Gastrocnemius medialis (tissue), 4 donors: ENCODE results near the gene CXCL17. TPM values are rescaled to one million over a fixed set of nuclear protein-coding genes. Genes with fewer than 3 reads are reported as not detected.

Source experiments
- ATAC-seq, 2 donors: fragments of 150-250 bp; one replicate each; pipeline ENCODE4 v1.9.1; 2016
- DNase-seq, 2 donors: peaks; one replicate each; pipeline ENCODE4 v3.0.0-alpha.2; 2019
- H3K27ac ChIP-seq, 4 donors: fragments of 200-600 bp; sonication (generic); 1 replicate in 1 of 4; 2 replicates in 3 of 4; pipeline ENCODE4 v1.5.1; 2016 to 2018; ENCODE audit warnings: mild to moderate bottlenecking in 2 of 4, moderate library complexity in 1 of 4
- H3K27me3 ChIP-seq, 3 donors: fragments of 200-600 bp; sonication (generic) in 2 of 3; 1 replicate in 1 of 3; 2 replicates in 2 of 3; pipeline versions ENCODE4 v1.5.1 to v1.6.0; 2016 to 2019; ENCODE audit warnings: mild to moderate bottlenecking in 1 of 3, moderate library complexity in 1 of 3
- H3K36me3 ChIP-seq, 2 donors: fragments of 200-600 bp; sonication (generic) in 1 of 2; one replicate each; pipeline ENCODE4 v1.5.1; 2017 to 2018
- H3K4me1 ChIP-seq, 2 donors: fragments of 200-600 bp; sonication (generic) in 1 of 2; one replicate each; pipeline ENCODE4 v1.5.1; 2016 to 2017; ENCODE audit warnings: mild to moderate bottlenecking in 2 of 2
- H3K4me3 ChIP-seq, 4 donors: fragments of 200-600 bp; sonication (generic) in 3 of 4; 1 replicate in 1 of 4; 2 replicates in 3 of 4; pipeline ENCODE4 v1.5.1; 2016 to 2019; ENCODE audit warnings: mild to moderate bottlenecking in 2 of 4
- H3K9me3 ChIP-seq, 3 donors: fragments of 200-600 bp; sonication (generic) in 2 of 3; 1 replicate in 1 of 3; 2 replicates in 2 of 3; pipeline ENCODE4 v1.5.1; 2016 to 2019
- POLR2A ChIP-seq, 2 donors: fragments of 450-650 bp; IDR thresholded peaks; one replicate each; pipeline ENCODE4 v1.6.1; 2017; ENCODE audit warnings: antibody characterized with exemption in 2 of 2, mild to moderate bottlenecking in 2 of 2, moderate library complexity in 2 of 2
- in situ Hi-C, 4 donors: fragments of 200-750 bp; cut with MboI; loops; one replicate each; pipeline versions ENCODE4 v1.15.0 to v1.8.0; 2017; ENCODE audit warnings: low sequenced_read_pairs in 4 of 4
- intact Hi-C: fragments of 100-400 bp; cut with DNase I; formaldehyde crosslinking; loops from one replicate; pipeline ENCODE4 v1.15.1; 2023; ENCODE audit warnings: low total_unique reads
- total RNA-seq, 4 donors: library from RNA; depleted of rRNA; stranded (reverse); fragments of >200 nt; gene quantifications; one replicate each; pipeline versions ENCODE4 v1.1.0 to v1.2.3, GENCODE V29; 2016
- TF ChIP-seq, protein P1 (sequence below), 5 experiments: fragments of 450-650 bp in 3 of 5; fragments of 200-600 bp in 2 of 5; sonication (generic) in 2 of 5; IDR thresholded peaks in 4 of 5; conservative IDR thresholded peaks in 1 of 5; 1 replicate in 4 of 5; 2 replicates in 1 of 5; pipeline ENCODE4 v1.5.1; 2016 to 2019; ENCODE audit warnings: antibody characterized with exemption in 5 of 5, mild to moderate bottlenecking in 3 of 5, moderate library complexity in 3 of 5

Gene CXCL17
- total RNA-seq, 4 donors from 2014 or later = not detected

DNA sequence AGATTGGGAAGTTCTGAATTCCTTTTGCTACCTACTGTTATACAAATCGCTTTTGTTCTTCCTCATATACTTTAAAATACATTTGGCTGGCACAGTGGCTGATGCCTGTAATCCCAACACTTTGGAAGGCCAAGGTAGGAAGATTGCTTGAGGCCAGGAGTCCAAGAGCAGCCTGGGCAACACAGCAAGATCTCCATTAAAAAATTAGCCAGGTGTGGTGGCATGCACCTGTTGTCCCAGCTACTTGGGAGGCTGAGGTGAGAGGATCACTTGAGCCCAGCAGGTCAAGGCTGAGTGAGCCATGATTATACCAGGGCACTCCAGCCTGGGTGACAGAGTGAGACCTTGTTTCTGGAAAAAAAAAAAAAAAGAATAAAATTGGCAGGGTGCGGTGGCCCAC, 34.4 kb upstream of the CXCL17 start:
- TF ChIP-seq POLR2A (IDR thresholded peaks at IDR 0.05) = no peak
- TF ChIP-seq, protein P1, sequence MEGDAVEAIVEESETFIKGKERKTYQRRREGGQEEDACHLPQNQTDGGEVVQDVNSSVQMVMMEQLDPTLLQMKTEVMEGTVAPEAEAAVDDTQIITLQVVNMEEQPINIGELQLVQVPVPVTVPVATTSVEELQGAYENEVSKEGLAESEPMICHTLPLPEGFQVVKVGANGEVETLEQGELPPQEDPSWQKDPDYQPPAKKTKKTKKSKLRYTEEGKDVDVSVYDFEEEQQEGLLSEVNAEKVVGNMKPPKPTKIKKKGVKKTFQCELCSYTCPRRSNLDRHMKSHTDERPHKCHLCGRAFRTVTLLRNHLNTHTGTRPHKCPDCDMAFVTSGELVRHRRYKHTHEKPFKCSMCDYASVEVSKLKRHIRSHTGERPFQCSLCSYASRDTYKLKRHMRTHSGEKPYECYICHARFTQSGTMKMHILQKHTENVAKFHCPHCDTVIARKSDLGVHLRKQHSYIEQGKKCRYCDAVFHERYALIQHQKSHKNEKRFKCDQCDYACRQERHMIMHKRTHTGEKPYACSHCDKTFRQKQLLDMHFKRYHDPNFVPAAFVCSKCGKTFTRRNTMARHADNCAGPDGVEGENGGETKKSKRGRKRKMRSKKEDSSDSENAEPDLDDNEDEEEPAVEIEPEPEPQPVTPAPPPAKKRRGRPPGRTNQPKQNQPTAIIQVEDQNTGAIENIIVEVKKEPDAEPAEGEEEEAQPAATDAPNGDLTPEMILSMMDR (IDR thresholded peaks at IDR 0.05 in 4 of 5, conservative IDR thresholded peaks at IDR 0.05 in 1 of 5) = no peak
- in situ Hi-C loops = no loop called here
- Histone ChIP-seq H3K27ac (no peak overlapping the region), H3K9me3 (no peaks in the 10 kb centered on the region), H3K4me1 (no peaks in the 10 kb centered on the region), H3K4me3 (no peak overlapping the region), H3K27me3 (peaks cover 0 to 4% (median 0%) of the 10 kb centered on the region in 3 donors), H3K36me3 (no peaks in the 10 kb centered on the region)
- DNase-seq (no peak), ATAC-seq (no peak)
- intact Hi-C loops = no loop called here

DNA sequence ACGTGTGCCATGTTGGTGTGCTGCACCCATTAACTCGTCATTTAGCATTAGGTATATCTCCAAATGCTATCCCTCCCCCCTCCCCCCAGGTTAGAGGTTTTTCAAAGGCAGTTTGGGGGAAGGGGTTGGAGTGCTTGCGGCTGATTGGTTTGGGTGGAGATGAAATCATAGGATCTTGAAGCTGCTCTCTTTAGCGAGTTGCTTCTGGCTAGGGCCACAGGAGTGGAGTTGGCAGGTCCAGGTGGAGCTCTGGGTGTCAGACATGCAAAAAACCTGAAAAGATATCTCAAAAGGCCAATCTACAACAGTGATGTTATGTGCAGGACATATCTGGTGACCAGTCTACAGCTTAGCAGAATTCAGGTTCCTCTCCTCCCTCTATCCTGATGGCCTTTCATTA, 32.6 kb upstream of the CXCL17 start:
- DNase-seq = no peak
- in situ Hi-C loops (no loop called here), intact Hi-C loops (no loop called here)

DNA sequence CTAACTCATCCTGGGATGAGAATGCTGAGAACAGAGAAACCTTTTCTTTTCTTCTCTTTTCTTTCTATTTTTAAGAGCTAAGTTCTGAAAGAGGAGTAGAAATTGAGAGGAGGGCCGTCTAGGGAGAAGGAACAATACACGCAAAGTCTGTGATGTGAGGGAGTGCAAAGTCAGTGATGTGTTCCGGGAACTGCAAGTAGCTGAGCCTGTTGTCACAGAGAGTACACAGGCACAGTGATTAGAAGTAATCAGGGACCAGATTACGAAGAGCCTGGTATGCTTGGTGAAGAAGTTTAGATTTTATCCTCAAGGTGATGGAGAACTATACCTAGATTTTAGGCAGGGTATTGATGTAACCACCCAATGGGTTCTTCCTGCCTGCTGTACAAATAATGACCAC, 32.0 kb upstream of the CXCL17 start:
- TF ChIP-seq, protein P1 (IDR thresholded peaks at IDR 0.05 in 4 of 5, conservative IDR thresholded peaks at IDR 0.05 in 1 of 5) = no peak
- no peak for TF ChIP-seq POLR2A (IDR thresholded peaks at IDR 0.05)
- H3K4me1 ChIP-seq = no peaks in the 10 kb centered on the region
- in situ Hi-C loops = no loop called here
- no peak for DNase-seq
- H3K27me3 ChIP-seq = peaks cover 0 to 4% (median 0%) of the 10 kb centered on the region in 3 donors
- H3K27ac ChIP-seq = no peak overlapping the region
- H3K9me3 ChIP-seq = no peaks in the 10 kb centered on the region
- H3K36me3 ChIP-seq = no peaks in the 10 kb centered on the region
- no peak overlapping the region for H3K4me3 ChIP-seq
- ATAC-seq = no peak
- intact Hi-C loops = no loop called here

More for the DNA sequence above, 32.6 kb upstream of the CXCL17 start:
- H3K4me3 ChIP-seq = no peak overlapping the region
- H3K36me3 ChIP-seq = no peaks in the 10 kb centered on the region
- peaks cover 0 to 4% (median 0%) of the 10 kb centered on the region in 3 donors for H3K27me3 ChIP-seq
- no peaks in the 10 kb centered on the region for H3K9me3 ChIP-seq
- no peak for ATAC-seq
- no peak overlapping the region for H3K27ac ChIP-seq
- TF ChIP-seq, protein P1 (IDR thresholded peaks at IDR 0.05 in 4 of 5, conservative IDR thresholded peaks at IDR 0.05 in 1 of 5) = no peak
- TF ChIP-seq POLR2A (IDR thresholded peaks at IDR 0.05) = no peak
- H3K4me1 ChIP-seq = no peaks in the 10 kb centered on the region

DNA sequence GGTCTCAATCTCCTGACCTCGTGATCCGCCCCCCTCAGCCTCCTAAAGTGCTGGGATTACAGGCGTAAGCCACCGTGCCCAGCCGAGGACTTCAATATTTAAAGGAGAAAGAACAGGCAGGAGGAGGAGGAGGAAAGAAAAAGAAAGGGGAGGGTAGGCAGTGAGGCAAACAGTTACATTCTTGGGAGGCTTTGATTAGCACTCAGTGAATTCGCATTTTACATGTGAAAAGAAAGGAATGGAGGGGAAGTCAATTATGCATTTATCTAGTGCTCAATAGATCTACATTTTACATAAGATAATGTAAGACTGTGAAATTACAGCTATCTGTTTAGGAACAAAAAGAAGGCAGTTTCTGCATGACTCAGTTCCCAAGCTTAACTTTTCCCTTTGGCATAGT, 30.9 kb upstream of the CXCL17 start:
- DNase-seq (no peak), ATAC-seq (no peak)
- TF ChIP-seq, protein P1 (IDR thresholded peaks at IDR 0.05 in 4 of 5, conservative IDR thresholded peaks at IDR 0.05 in 1 of 5) = no peak
- no peak for TF ChIP-seq POLR2A (IDR thresholded peaks at IDR 0.05)
- Histone ChIP-seq H3K4me3 (no peak overlapping the region), H3K27me3 (peaks cover 0 to 4% (median 0%) of the 10 kb centered on the region in 3 donors), H3K27ac (no peak overlapping the region), H3K36me3 (no peaks in the 10 kb centered on the region), H3K9me3 (no peaks in the 10 kb centered on the region), H3K4me1 (no peaks in the 10 kb centered on the region)
- intact Hi-C loops (no loop called here), in situ Hi-C loops (no loop called here)
